ENCODE measurements around the gene RPL10.

The RPL10 gene

GRCh38 chrX:154450312-154450711, 52.1 kb downstream of the RPL10 start:
- no peak for DNase-seq

Measured in NCI-H2081 (cell line).